ENCODE results near the gene DMKN.

Gene DMKN, protein sequence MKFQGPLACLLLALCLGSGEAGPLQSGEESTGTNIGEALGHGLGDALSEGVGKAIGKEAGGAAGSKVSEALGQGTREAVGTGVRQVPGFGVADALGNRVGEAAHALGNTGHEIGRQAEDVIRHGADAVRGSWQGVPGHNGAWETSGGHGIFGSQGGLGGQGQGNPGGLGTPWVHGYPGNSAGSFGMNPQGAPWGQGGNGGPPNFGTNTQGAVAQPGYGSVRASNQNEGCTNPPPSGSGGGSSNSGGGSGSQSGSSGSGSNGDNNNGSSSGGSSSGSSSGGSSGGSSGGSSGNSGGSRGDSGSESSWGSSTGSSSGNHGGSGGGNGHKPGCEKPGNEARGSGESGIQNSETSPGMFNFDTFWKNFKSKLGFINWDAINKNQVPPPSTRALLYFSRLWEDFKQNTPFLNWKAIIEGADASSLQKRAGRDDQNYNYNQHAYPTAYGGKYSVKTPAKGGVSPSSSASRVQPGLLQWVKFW

DNA sequence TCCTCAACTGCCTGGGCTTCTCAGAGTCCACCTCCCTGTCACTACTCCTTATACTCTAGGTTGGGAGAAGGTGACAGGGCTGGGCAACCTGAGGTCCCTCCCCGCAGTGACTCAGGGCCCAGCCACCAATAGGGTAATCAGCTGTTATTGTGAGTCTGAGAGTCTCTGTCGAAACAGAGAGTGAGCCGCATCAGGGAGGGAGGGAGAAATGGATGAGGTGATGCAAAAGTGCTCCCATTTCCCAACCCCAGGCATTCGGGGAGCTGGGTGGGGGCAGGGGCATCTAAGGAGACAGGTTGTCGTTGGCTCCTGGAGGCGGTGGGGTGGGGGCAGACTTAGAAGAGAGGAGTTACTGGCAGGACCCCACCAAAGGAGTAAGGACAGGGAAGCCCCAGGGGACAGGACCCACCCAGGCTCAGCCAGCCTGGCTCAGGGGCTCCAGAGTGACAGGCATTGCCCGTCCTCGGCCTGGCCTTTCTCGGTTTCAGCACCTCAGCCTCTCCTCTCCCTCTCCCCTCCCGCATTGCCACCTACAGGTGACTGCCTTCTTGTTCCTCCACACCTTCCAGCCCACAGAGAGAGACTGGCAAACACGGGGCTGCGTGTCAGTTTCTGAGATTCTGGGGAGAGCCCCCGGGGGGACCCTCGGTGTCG lies at the start of gene DMKN:
TSS of gene DMKN (minus strand) at position 22 of the 654 bp plus-strand sequence. CDS start 174 bp downstream, outside the sequence.
- no peak for DNase-seq (ENCODE audit: low read depth in 2 of 2, low spot score in 1 of 2)

DNA sequence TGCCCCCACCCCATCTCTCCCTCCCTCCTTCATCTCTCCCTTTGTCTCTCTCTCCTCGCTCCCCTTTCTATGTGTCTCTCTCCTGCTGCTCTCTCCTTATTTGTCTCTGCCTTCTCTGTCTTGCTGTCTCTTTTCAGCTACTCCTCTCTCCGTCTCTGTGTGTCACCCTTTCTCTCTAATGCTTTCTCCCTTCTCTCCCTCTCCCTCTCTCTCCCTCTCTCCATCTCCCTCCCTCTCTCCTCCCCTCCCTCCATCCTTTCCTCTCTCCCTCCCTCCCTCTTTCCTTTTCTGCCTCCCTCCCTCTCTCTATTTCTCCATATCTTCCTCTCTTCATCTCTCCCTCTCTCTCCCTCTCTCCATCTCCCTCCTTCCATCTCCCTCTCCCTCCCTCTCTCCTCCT lies 49.3 kb upstream of the DMKN start:
- no peak for DNase-seq (ENCODE audit: low read depth in 2 of 2, low spot score in 1 of 2)

DNA sequence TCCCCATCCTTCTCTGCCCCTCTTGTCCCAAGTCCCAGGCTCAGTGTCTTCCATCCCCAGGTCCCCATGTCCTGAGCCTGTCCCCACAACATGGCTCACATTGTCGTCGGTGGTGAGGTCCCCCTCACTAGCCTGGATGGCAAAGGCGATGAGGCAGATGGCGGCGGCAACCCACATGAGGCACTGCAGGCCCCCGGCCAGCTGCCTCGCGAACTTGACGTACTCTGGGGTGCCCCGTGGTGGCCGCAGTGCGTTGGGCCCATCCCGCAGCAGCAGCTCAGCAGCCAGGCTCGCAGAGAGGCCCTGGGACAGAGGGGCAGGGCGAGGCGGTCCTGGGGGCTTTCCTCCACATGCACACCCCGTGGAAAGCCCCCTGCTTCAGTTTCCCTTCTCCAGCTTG lies 48.9 kb upstream of the DMKN start:
- no peak for DNase-seq (ENCODE audit: low read depth in 2 of 2, low spot score in 1 of 2)

DNA sequence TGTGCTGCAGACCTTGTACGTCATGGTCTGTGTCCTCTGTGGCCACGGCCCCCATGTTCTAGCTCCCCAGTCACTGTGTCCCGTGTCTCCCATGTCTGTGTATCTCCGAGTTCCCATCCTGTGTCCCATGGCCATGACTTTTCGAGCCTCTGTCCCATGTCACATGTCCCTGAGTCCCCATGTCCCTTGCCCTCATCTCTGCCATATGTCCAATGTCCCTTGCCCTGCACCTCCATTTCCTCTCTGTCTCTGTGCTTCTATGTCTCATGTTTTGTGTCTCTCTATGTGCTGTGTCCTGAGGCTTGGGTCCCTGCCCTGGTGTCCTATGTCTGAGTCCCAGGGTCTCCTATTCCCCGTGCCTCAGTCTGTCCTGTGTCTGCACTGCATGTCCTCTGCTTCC lies 48.0 kb upstream of the DMKN start:
- no peak for DNase-seq (ENCODE audit: low read depth in 2 of 2, low spot score in 1 of 2)

DNA sequence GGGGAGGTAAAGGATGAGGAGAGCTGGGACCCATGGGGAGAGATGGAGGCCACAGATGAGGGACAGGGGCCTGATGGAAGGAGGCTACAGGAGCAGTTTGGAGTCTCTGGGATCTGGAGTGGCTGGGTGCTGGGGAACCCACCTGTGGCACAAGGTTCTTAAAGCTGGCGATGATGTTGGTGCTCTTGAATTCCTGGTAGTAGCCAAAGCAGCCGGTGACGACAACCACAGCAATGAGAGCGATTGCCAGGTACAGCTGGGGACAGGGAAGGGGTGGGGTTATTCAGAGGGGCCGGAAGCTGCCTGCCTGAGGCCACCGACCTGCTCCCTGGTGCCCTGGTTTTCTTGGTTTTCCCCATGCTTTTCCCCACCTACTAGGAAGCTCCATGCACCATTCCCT lies 47.2 kb upstream of the DMKN start:
- DNase-seq (ENCODE audit: low read depth in 2 of 2, low spot score in 1 of 2), result no peak

DNA sequence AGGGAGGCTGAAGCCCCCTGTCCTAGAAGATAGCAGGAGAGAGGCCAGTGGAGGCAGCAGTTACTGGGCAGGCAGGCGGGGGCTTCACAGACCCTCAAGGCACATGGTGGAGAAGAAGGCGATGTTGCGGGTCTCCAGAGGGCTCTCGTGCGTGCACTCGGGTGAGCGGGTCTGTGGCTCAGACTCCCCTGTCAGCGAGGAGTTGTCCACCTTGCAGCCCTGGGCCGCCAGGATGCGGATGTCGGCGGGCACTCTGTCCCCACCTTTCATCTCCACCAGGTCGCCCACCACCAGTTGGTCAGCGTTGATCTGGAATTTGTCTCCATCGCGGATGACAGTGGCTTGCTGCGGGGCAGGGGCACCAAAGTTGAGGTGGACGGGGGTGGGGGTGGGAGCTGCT lies 46.8 kb upstream of the DMKN start:
- DNase-seq (ENCODE audit: low read depth in 2 of 2, low spot score in 1 of 2), result no peak

DNA sequence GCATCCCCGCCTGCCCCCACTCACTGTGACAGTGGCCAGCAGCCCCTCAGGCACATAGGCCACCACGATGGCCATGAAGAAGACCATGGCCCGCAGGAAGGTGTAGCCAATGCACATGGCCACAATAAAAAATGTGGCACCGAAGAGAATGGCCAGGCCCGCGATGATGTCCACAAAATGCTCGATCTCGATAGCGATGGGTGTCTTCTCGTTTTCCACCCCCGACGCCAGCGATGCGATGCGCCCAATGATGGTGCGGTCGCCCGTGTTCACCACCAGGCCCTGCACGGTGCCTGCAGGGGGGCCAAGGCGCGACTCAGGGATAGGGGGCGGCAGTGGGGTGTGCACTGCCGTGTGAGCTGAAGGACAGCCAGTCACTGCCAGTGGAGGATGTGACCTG lies 46.3 kb upstream of the DMKN start:
- no peak for DNase-seq (ENCODE audit: low read depth in 2 of 2, low spot score in 1 of 2)

DNA sequence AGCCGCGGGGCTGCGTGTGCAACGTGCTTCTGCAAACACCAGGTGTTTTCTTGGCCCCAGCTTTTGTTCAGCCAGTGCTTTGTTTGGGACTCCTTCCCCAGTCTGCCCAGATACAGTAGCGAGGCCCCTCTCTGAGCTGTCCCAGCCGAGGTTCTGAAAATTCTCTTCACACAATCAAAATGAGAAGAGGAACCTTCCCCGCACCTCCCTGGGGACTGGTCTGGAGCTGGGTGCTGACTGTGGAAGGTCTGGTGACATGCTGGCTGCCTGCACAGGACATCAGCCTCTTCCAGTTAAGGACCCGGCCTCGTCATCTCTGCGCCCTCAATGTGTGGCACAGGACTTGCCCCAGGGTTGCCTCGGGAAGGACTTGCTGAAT lies 45.8 kb upstream of the DMKN start:
- no peak for DNase-seq (ENCODE audit: low read depth in 2 of 2, low spot score in 1 of 2)

DNA sequence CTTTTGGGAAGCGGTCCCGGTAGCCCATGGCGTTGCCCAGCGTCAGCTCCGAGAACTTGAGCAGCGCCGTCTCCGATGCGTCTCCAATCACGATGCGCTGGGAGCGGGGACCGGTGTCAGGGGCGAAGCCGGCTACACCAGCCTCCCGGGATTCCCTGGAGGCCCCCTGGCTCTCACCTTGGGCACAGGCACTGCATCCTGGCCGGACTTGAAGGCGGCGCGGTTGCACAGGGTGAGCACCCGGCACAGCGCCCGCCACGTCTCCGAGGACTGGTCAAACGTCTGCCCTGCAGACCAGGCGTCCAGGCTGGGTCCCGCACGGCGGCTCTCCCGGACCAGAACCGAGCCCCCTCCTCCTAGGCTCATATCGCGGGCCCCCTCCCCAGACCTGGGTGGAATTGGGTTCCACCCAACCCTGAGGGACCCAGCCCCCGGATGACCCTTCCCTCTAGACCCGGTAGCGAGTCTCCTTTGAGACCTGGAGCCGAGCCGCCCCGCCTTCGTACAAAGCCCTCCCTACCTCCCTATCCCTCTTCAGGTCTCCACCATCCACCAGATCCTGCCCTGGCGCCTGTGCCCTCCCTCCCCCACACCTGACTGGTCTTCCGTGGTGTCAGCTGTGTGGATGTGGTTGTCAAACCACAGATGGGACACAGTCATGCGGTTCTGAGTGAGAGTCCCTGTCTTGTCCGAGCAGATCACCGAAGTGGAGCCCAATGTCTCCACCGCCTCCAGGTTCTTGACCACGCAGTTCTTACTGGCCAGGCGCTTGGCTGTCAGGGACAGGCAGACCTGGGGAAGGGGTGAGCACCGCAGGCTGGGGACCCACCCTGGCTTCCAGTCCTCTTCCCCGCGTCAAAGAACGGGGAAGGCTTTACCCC lies 45.2 kb upstream of the DMKN start:
- DNase-seq (ENCODE audit: low read depth in 2 of 2, low spot score in 1 of 2), result no peak

DNA sequence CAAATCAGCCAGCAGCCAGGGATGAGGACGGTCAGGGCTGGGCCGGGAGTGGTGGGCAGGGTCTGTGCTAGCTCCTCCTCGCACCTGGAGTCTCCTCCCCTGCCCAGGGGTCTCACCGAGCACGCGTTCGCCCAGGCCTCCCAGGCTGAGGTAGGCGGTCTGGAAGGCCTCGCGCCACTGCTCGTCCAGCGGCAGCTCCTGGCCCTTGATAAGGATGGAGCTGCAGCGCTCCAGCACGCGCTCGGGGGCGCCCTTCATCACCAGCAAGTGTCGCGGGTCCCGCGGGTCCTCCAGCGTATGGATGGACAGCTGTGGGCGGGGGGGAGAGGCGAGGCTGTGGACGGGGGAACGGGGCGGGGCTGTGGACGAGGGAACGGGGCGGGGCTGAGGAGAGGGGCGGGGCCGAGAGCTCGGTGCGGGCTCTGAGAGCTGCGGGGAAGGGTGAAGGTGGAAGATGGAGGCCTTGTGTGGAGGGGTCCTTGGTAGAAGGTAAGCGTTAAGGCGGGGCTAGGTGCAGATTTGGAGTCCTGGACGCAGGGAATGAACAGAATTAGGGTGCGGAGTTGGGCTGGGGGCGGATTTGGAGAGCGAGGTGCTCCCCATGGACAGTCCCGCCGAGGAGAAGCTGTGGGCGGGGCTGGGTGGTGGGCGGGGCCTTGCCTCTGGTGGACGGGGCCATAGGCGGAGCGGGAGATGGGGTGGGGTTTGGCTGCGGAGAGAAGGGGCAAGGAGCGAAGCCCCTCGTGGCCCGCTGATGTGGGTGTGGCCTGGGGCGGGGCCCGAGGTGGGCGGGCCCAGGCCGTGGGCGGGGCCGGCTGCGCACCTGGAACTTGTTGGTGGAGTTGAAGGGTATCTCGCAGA lies 44.3 kb upstream of the DMKN start:
- no peak for DNase-seq (ENCODE audit: low read depth in 2 of 2, low spot score in 1 of 2)

DNA sequence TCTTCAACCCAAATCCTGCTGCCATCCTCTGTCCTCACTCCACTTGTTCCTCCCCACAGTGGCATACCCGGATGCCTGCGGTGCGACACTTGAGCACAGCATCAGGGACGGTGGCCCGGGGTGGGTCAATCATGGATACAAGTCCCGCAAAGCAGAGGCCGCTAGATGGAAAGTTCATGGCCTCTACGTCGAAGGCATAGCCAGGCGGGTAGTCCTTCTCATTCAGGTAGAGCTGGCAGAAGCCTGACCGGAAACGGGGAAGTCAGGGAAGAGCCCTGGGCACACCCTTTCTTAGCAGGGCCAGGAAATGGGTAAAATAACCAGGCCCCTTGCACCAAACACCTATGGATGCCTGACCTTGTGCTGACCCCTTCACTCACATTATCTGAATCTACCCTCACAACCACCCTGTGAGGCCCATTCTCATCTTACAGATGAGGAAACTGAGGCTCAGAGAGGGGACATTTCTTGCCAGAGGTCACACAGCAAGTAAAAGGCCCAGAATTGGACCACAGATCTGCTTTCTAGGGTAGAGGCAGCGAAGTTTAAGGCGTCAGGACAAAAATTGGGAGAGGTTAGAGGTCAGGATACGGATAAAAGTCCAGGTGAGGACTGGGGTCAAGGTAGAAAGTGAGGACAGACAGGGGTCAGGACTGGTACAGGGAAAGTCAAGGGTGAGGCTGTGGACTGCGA lies 43.5 kb upstream of the DMKN start:
- DNase-seq (ENCODE audit: low read depth in 2 of 2, low spot score in 1 of 2), result no peak

DNA sequence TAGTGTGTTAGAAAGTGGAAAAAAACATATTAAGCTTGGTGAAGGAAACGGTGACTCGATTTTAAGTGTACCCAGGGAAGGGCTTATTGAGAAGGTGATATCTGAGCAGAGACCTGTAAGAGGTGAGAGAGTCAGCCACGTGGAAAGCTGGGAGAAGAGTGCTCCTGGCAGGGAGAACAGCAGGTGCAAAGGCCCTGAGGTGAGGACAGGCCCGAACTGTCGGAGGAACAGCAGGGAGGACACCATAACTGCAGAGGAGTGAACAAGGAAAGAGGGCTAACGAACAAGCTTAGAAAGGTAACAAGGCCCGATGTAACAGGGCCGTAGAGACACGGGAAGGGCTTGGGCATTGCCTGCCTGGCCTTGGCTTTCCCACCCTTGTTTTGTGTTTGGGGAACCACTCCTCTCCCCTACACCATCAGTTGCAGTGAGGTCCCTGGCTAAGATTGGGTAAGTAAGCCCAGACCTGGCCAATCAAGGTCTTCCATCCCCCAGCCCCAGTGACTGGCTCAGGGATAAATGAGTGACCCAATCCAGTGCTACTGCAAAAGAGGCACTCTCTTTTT lies 42.7 kb upstream of the DMKN start:
- DNase-seq (ENCODE audit: low read depth in 2 of 2, low spot score in 1 of 2), result no peak

DNA sequence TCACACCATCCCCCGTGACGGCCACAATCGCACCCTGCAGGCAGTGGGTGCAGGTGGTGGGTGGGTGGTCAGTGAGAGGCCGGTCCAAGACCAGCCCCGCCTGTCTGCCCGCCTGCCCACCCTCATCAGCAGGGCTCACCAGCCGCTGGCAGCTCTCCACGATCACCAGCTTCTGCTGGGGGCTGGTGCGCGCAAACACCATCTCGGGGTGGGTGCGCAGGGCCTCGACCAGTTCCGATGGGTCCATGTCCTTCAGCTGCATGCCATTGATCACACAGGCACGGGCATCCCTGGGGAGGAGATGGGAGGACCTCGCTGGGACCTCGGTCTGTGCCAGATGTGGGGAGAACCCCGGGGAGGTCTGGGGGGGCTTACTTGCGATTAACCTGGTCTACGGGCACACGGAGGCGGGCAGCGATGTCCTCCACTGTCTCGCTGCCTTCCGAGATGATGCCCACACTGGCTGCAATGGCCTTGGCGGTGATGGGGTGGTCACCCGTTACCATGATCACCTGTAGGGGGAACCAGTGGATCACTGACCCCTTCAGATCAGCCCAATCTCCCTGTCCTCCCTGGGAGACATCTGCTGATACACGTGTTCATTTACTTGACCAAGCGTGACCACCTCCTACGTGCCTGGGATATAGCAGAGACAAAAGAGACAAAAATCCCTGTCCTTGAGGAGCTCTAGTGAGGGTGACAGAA lies 42.0 kb upstream of the DMKN start:
- no peak for DNase-seq (ENCODE audit: low read depth in 2 of 2, low spot score in 1 of 2)

DNA sequence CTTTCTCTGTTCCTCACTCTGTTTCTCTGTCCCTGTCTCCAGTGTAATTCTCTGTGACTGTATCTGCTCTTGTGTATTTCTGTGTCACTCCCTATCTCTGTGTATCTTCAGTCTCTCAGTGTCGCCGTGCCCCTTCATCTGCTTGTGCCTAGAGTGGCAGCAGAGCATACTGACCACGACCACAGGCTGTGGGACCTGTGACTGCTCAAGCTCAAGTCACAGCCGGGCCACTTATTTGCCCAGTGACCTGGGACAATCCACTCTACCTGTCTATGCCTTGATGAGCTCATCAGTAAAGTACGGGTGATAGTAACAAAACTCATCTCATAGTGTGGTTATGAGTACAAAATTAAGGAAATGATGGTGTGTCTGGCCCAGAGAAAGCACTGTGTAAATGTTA lies 40.6 kb upstream of the DMKN start:
- DNase-seq (ENCODE audit: low read depth in 2 of 2, low spot score in 1 of 2), result no peak

DNA sequence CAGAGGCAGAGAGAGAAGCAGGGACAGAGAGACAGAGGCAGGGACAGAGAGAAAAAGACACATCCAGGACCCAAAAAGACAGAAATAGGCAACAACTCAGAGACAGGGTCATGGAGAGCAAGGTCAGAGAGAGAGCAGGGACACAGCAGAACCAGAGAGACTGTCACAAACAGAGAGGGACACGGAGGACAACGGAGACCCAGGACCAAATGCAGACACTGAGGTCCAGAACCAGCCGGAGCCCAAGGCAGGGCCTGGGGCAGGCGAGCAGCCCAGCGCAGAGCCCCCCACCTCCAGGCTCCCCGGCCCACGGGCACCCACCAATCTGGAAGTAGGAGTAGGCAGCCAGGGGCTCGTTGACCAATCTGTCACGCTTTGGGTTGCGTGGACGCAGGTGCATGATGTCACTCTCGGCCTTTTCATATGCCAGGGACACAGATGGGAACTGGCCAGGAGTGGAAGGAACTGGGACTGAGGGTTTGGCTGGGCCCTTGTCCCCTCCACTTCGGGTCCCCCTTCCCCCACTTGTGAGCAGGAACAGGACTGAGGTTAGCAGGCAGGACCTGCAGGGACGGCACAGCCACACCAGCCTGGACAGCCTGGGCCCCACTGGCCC lies 40.0 kb upstream of the DMKN start:
- DNase-seq (ENCODE audit: low read depth in 2 of 2, low spot score in 1 of 2), result no peak

DNA sequence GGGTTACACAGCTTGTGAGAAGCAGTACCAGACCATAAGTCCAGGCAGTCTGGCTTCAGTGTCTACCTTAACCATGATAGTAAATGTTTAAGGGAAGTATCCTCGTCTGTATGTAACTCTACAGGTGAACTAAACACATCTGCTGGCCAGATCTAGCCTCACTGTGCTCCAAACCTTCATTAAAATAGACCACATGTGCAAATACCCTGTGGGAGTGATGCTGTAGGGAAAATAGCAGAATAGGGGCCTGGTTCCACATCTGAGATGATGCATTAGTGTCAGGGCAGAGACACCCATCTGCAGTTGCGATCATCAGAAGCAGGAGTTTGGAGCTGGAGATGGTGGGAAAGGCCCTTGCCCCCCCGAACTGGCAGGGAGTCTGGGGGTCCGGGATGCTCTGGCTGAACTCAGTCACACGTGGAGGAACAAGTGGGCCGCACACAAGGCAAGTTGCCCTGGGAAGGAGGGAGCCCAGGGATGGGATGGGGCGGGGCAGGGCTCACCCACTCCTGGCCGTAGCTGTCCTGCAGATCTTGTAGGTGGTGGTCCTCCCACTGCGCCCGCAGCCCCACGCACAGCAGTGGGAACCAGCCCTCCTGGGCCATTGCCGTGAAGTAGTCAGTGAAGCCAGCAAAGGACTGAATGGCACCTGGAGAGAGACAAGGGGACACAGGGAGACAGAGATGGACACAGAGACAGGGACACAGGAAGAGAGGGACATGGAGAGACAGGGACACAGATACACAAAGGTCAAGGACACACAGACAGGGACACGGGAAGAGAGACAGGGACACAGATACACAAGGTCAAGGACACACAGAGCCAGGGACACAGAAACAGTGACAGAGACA lies 39.3 kb upstream of the DMKN start:
- DNase-seq (ENCODE audit: low read depth in 2 of 2, low spot score in 1 of 2), result no peak

DNA sequence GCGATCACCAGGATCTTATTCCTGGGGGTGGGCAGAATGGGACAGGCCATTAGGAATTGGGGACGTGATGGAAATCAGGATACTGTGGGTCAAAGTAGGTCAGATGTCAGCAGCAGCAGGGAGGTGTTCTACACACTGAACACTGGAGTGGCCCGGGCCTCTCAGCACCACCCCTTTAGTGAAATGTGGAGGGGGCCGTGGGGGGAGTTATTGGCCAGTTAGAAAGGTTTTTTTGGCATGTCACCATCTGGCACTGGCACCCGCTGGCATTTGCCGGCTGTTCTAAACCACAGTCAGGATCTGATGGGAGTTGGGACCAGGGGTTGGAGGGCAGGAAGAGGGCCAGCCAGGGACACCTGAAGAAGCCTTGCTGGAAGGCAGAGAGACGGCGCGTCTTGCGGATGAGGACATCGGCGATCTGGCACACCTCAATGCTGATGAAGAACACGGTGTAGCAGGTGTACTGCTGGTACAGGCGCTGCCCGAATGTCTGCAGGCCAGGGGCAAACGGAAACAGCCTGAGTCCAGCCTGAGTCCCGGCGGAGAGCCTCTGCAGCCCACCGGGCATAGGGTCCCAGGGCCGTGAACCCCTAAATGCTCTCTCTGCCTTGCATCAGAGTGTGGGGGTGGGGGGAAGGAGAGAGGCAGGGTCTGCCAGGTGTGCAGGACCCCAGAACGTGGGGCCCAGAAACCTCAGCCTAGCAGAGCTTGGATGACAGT lies 37.8 kb upstream of the DMKN start:
- DNase-seq (ENCODE audit: low read depth in 2 of 2, low spot score in 1 of 2), result no peak
